SU-DHL-6 (cell line): Measurements from ENCODE around the gene PCMT1.
"Not testable (repeated sequence)": the region's sequence is repeated elsewhere in the genome, so short reads cannot be mapped to it uniquely, and the experiment has no call there.

Experiments used
- H2AFZ ChIP-seq: fragments of 200-600 bp; sonication (generic); 2 replicates; pipeline ENCODE4 v1.6.1; 2014; ENCODE audit warnings: low read depth, mild to moderate bottlenecking, moderate library complexity, mixed read lengths, antibody characterized with exemption, low read length; ENCODE audit not compliant: severe bottlenecking
- H3F3A ChIP-seq: fragments of 200-600 bp; shearing (Covaris generic); 2 replicates; pipeline ENCODE4 v1.6.0; 2016; ENCODE audit warnings: antibody characterized with exemption, mild to moderate bottlenecking; ENCODE audit not compliant: insufficient read depth
- H3K27ac ChIP-seq: fragments of 200-600 bp; sonication (generic); 2 replicates; pipeline ENCODE4 v1.5.1; 2016; ENCODE audit warnings: low read depth, mild to moderate bottlenecking, low read length, moderate library complexity, mixed read lengths
- H3K27me3 ChIP-seq: fragments of 200-600 bp; sonication (generic), shearing (Covaris generic); 2 replicates; pipeline ENCODE4 v1.6.0; 2014; ENCODE audit warnings: mild to moderate bottlenecking, low read length
- H3K36me3 ChIP-seq: fragments of 200-600 bp; sonication (generic); 2 replicates; pipeline ENCODE4 v1.6.1; 2014; ENCODE audit warnings: mild to moderate bottlenecking, low read length, mixed read lengths
- H3K4me2 ChIP-seq: fragments of 300-600, 200-600 bp; shearing (Covaris generic), sonication (generic); 2 replicates; pipeline ENCODE4 v1.6.0; 2014; ENCODE audit warnings: low read length, low read depth, mild to moderate bottlenecking; ENCODE audit not compliant: poor library complexity, severe bottlenecking
- H3K4me3 ChIP-seq: fragments of 200-600 bp; sonication (generic); 2 replicates; pipeline ENCODE4 v1.5.1; 2014; ENCODE audit warnings: antibody characterized with exemption, low read length, mild to moderate bottlenecking, mixed read lengths; ENCODE audit not compliant: insufficient read depth, poor library complexity, severe bottlenecking
- H3K79me2 ChIP-seq: fragments of 200-600 bp; sonication (generic); 2 replicates; pipeline ENCODE4 v1.6.1; 2014; ENCODE audit warnings: mild to moderate bottlenecking, low read length, moderate library complexity; ENCODE audit not compliant: insufficient read depth
- H3K9ac ChIP-seq: fragments of 200-600 bp; sonication (generic); 2 replicates; pipeline ENCODE4 v1.7.0; 2014; ENCODE audit warnings: mild to moderate bottlenecking, low read length
- H3K9me2 ChIP-seq: fragments of 200-600 bp; sonication (generic); replicated peaks from 2 replicates; pipeline ENCODE4 v1.6.1; 2014; ENCODE audit warnings: low read length; ENCODE audit not compliant: insufficient read depth
- H3K9me3 ChIP-seq: fragments of 200-600 bp; sonication (generic); 2 replicates; pipeline ENCODE4 v1.6.1; 2014; ENCODE audit warnings: low read length, mixed read lengths; ENCODE audit not compliant: insufficient read depth
- H4K20me1 ChIP-seq: fragments of 200-600 bp; sonication (generic); 2 replicates; pipeline ENCODE4 v1.6.1; 2014; ENCODE audit warnings: low read depth, mild to moderate bottlenecking, antibody characterized with exemption, low read length, moderate library complexity, mixed read lengths
- CTCF ChIP-seq: fragments of 200-600 bp; sonication (generic); IDR thresholded peaks from one replicate; pipeline ENCODE4 v1.5.1; 2017; ENCODE audit warnings: antibody characterized with exemption, mild to moderate bottlenecking, low read length, moderate library complexity; ENCODE audit not compliant: insufficient read depth, poor library complexity, severe bottlenecking
- EZH2phosphoT487 ChIP-seq: fragments of 200-600 bp; sonication (generic), shearing (Covaris generic); conservative IDR thresholded peaks from 2 replicates; pipeline ENCODE4 v1.6.1; 2018; ENCODE audit warnings: mild to moderate bottlenecking, antibody characterized with exemption, low read length, moderate library complexity, mixed read lengths

The PCMT1 gene

DNA sequence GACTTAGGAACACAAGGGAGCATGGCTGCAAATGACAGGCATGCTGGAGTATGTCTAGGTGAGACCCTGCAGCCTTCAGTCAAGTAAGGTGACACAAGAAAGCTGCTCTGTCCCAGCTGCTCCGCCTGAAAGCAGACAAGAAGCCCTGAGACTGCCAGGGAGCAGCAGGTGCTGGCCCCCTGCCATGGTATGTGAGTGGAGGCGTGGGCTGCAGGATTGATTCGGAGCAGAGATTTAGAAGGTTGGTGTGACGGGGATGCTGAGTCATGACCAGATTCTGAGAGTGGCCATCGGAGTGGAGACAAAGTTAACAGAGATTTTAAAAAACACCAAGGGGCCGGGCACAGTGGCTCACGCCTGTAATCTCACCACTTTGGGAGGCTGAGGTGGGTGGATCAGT is 96.8 kb downstream of the PCMT1 start:
- Histone ChIP-seq H3K9ac (no peak overlapping the region), H3K9me3 (no peaks in the 10 kb centered on the region), H3K4me3 (no peak overlapping the region), H3F3A (no peaks in the 10 kb centered on the region), H3K27ac (no peak overlapping the region), H4K20me1 (no peaks in the 10 kb centered on the region), H3K9me2 (no peaks in the 10 kb centered on the region), H3K36me3 (no peaks in the 10 kb centered on the region), H3K27me3 (no peaks in the 10 kb centered on the region), H3K79me2 (no peaks in the 10 kb centered on the region), H3K4me2 (no peak overlapping the region), H2AFZ (no peak overlapping the region)
- TF ChIP-seq CTCF, result no peak

DNA sequence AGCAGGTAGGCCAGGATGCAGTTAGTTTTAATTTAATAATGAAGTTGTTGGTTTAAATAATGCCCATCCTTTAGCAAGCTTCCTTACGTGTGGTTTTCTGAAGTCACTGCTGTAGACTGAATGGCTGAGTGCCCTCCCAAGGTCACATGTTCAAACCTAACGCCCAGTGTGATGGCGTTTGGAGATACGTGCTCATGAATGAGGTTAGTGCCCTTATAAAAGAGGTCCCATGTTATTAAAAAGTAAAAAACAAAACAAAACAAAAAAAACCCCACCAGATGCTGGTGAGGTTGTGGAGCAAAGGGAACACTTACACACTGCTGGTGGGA is 98.4 kb downstream of the PCMT1 start:
- no peak for TF ChIP-seq CTCF
- TF ChIP-seq EZH2phosphoT487, result no peak
- Histone ChIP-seq H3K4me3 (no peak overlapping the region), H3K79me2 (no peaks in the 10 kb centered on the region), H3K27ac (no peak overlapping the region), H3K9ac (no peak overlapping the region), H4K20me1 (no peaks in the 10 kb centered on the region), H3K36me3 (no peaks in the 10 kb centered on the region), H2AFZ (no peak overlapping the region), H3K27me3 (no peaks in the 10 kb centered on the region), H3K9me3 (no peaks in the 10 kb centered on the region), H3K4me2 (no peak overlapping the region), H3F3A (no peaks in the 10 kb centered on the region), H3K9me2 (no peaks in the 10 kb centered on the region)

- H3K27me3 ChIP-seq, H3K9ac ChIP-seq, H3F3A ChIP-seq, H3K9me3 ChIP-seq, H3K9me2 ChIP-seq, H4K20me1 ChIP-seq, H3K36me3 ChIP-seq, H3K4me2 ChIP-seq, H3K27ac ChIP-seq, H3K4me3 ChIP-seq, H3K79me2 ChIP-seq, H2AFZ ChIP-seq: not testable (repeated sequence)
These were observed 98.8 kb downstream of the PCMT1 start for GRCh38 chr6:149848343-149848742.

- H3K4me2 ChIP-seq, result no peak overlapping the region
- no peaks in the 10 kb centered on the region for H3F3A ChIP-seq
- no peaks in the 10 kb centered on the region for H3K9me3 ChIP-seq
- H2AFZ ChIP-seq, result no peak overlapping the region
- no peaks in the 10 kb centered on the region for H3K9me2 ChIP-seq
- H4K20me1 ChIP-seq, result no peaks in the 10 kb centered on the region
- no peaks in the 10 kb centered on the region for H3K36me3 ChIP-seq
- H3K9ac ChIP-seq, result no peak overlapping the region
- no peaks in the 10 kb centered on the region for H3K79me2 ChIP-seq
- H3K27ac ChIP-seq, result no peak overlapping the region
- H3K4me3 ChIP-seq, result no peak overlapping the region
- TF ChIP-seq CTCF (no peak), EZH2phosphoT487 (no peak)
- H3K27me3 ChIP-seq, result no peaks in the 10 kb centered on the region
These were observed 102.0 kb downstream of the PCMT1 start for GRCh38 chr6:149851461-149852110.
